Neural crest cell (in vitro differentiated cells): Measurements from ENCODE around the gene PACS2. TPM values are rescaled to one million over a fixed set of nuclear protein-coding genes. Genes with fewer than 3 reads are reported as not detected.

Experiments
- DNase-seq: peaks from one replicate; pipeline ENCODE4 v3.0.0; 2021; ENCODE audit warnings: low read depth, mixed read lengths, low spot score
- H3K27ac Mint-ChIP-seq: one replicate; pipeline ENCODE4 v1.8.0; 2021; ENCODE audit warnings: mild to moderate bottlenecking, mixed read lengths; ENCODE audit not compliant: unreplicated experiment
- H3K27me3 Mint-ChIP-seq: 2 replicates; pipeline ENCODE4 v1.8.0; 2021; ENCODE audit warnings: low read depth, mild to moderate bottlenecking, mixed read lengths
- H3K36me3 Mint-ChIP-seq: 2 replicates; pipeline ENCODE4 v1.8.0; 2021; ENCODE audit warnings: low read depth, mild to moderate bottlenecking, mixed read lengths
- H3K4me1 Mint-ChIP-seq: 2 replicates; pipeline ENCODE4 v1.8.0; 2021; ENCODE audit warnings: mixed read lengths
- H3K4me3 Mint-ChIP-seq: one replicate; pipeline ENCODE4 v1.8.0; 2021; ENCODE audit warnings: mild to moderate bottlenecking, mixed read lengths
- H3K9me3 Mint-ChIP-seq: 2 replicates; pipeline ENCODE4 v1.8.0; 2021; ENCODE audit warnings: mixed read lengths
- CTCF ChIP-seq: fragments of 200-600 bp; sonication (generic); conservative IDR thresholded peaks from 2 replicates; pipeline ENCODE4 v1.5.0; 2021; ENCODE audit warnings: antibody characterized with exemption, mild to moderate bottlenecking
- total RNA-seq: library from RNA; stranded (reverse); gene quantifications from 2 replicates; pipeline ENCODE4 v1.2.1, GENCODE V29; 2021

PACS2 gene
- total RNA-seq, 1 donor from 2014 or later = 104 TPM

DNA sequence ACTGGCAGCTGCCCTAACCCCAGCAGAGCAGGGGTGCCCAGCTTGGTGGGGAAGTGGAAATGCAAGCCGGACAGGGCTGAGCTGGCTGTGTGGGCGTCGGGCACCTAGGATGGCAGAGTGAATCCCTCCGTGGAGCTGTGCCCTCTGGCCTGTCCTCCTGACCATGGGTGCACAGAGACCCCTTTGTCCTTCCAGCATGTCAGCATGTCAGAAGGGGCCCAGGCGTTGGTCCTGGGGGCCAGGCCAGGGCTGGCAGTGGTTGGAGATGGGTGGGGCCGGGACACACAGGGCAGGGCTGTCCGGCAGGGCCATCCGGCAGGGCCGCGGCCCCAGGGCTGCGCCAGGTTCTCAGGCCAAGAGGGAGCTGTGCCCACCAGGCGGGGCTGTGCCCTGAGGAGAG is 75.0 kb downstream of the PACS2 start:
- Mint-ChIP-seq H3K9me3 (no peaks in the 10 kb centered on the region), H3K36me3 (no peaks in the 10 kb centered on the region), H3K27me3 (no peaks in the 10 kb centered on the region), H3K27ac (no peak overlapping the region), H3K4me3 (no peak overlapping the region), H3K4me1 (peaks cover 2% of the 10 kb centered on the region)
- DNase-seq = no peak
- TF ChIP-seq CTCF = no peak

DNA sequence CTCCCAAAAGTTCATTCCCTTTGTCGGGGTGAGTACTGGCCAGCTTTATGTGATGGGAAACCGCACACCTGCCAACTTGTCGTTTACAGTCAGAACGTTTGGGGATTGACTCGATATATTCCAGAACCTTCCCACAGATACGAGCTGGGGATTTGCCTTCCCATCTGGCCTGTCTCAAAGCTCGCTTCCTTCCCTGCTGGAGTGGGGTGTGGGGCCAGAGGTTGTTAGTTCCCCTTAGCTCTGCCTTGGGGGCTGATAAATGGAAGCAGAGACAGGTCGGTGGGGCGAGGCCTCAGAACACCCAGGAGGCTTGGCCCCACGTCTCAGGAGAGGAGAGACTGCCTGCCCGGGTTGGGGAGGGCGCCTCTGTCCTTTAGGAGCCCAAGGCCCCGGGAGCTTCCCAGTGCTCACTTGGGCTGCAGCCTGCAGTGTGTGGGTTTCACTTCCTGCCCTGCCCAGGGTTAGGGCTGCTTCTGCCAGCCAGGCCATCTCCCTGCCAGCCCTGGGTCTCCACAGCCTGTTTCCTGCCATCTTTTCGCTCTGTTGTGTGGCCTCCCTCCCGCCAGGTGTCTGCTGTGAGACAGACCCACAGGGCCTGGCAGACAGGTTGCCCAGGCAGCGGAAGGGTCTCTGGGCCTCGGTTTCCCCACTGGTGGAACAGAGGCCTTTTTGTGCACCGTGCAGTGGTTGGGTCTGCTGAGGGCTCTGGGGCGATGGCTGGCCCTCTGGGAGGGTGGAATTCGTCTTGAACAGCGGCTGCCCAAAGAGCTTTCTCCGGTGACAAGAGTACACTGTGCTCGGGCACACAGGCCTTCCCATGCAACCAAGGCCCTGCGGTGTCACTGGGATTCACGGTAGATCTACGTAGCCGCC is 75.7 kb downstream of the PACS2 start:
- H3K4me3 Mint-ChIP-seq = no peak overlapping the region

GRCh38 chr14:105390849-105391500 is 76.4 kb downstream of the PACS2 start:
- no peak for TF ChIP-seq CTCF
- H3K27me3 Mint-ChIP-seq = no peaks in the 10 kb centered on the region
- no peaks in the 10 kb centered on the region for H3K9me3 Mint-ChIP-seq
- no peak overlapping the region for H3K27ac Mint-ChIP-seq
- DNase-seq = no peak
- no peaks in the 10 kb centered on the region for H3K36me3 Mint-ChIP-seq
- no peak overlapping the region for H3K4me3 Mint-ChIP-seq
- peaks cover 4% of the 10 kb centered on the region for H3K4me1 Mint-ChIP-seq

More for the DNA sequence above, 75.7 kb downstream of the PACS2 start:
- no peak for TF ChIP-seq CTCF
- Mint-ChIP-seq H3K27ac (peak overlapping the region; percentile 71), H3K4me1 (peaks cover 4% of the 10 kb centered on the region), H3K27me3 (no peaks in the 10 kb centered on the region), H3K9me3 (no peaks in the 10 kb centered on the region), H3K36me3 (no peaks in the 10 kb centered on the region)
- no peak for DNase-seq

- H3K4me1 Mint-ChIP-seq = peaks cover 4% of the 10 kb centered on the region
- TF ChIP-seq CTCF = no peak
- no peaks in the 10 kb centered on the region for H3K9me3 Mint-ChIP-seq
- no peak for DNase-seq
- H3K4me3 Mint-ChIP-seq = no peak overlapping the region
- H3K27ac Mint-ChIP-seq = no peak overlapping the region
- H3K27me3 Mint-ChIP-seq = no peaks in the 10 kb centered on the region
- H3K36me3 Mint-ChIP-seq = no peaks in the 10 kb centered on the region
Measured at GRCh38 chr14:105391541-105391940, 77.0 kb downstream of the PACS2 start.

- Mint-ChIP-seq H3K36me3 (no peaks in the 10 kb centered on the region), H3K4me1 (peaks cover 4% of the 10 kb centered on the region), H3K9me3 (no peaks in the 10 kb centered on the region), H3K27ac (no peak overlapping the region), H3K4me3 (no peak overlapping the region), H3K27me3 (no peaks in the 10 kb centered on the region)
- DNase-seq = no peak
- TF ChIP-seq CTCF = no peak
Measured at GRCh38 chr14:105392131-105393090, 77.9 kb downstream of the PACS2 start.
